ENCODE results near the gene C1orf210. TPM values are rescaled to one million over a fixed set of nuclear protein-coding genes. Genes with fewer than 3 reads are reported as not detected.
A peak's percentile ranks its signal among the peaks of the same experiment; 100 is the strongest.

C1orf210 gene
- total and polyA plus RNA-seq, 2 of the 13 experiments (the other 11 are each of a cell fraction or from before 2014, with no cell fraction given): 0.49 to 5.1 TPM

- TF ChIP-seq MNT (IDR thresholded peaks at IDR 0.05) (no peak), ZFX (CRISPR knock-in tag; IDR thresholded peaks at IDR 0.05; ENCODE audit: low read depth) (peak; percentile 34; the same call in 1 of the 2 replicates), NFYC (CRISPR knock-in tag; IDR thresholded peaks at IDR 0.05) (peak; percentile 19; the same call in 1 of the 2 replicates), ELF3 (CRISPR knock-in tag; IDR thresholded peaks at IDR 0.05) (peak; percentile 44; the same call in 1 of the 2 replicates), CBFB (CRISPR knock-in tag; IDR thresholded peaks at IDR 0.05) (0 out of 2 replicates have a peak, but pooled peaks have one; percentile 58), ZNF232 (CRISPR knock-in tag; IDR thresholded peaks at IDR 0.05; ENCODE audit: borderline replicate concordance) (no peak), KLF16 (CRISPR knock-in tag; IDR thresholded peaks at IDR 0.05) (peak in 1 of 2 experiments; percentile 79; a peak in 1 of 4 replicates), TAF15 (IDR thresholded peaks at IDR 0.05; ENCODE audit: low read depth, low read length, poor library complexity, severe bottlenecking) (no peak), PAXIP1 (CRISPR knock-in tag; conservative IDR thresholded peaks at IDR 0.05) (peak; percentile 32; the same call in 1 of the 2 replicates), ZNF205 (CRISPR knock-in tag; IDR thresholded peaks at IDR 0.05) (0 out of 2 replicates have a peak, but pooled peaks have one; percentile 30), CTCF (CRISPR knock-in tag; IDR thresholded peaks at IDR 0.05) (peak; percentile 97), THRA (CRISPR knock-in tag; IDR thresholded peaks at IDR 0.05; ENCODE audit: borderline replicate concordance) (0 out of 2 replicates have a peak, but pooled peaks have one; percentile 51), ZNF580 (CRISPR knock-in tag; IDR thresholded peaks at IDR 0.05; ENCODE audit: borderline replicate concordance, low read depth) (peak; percentile 73; the same call in 1 of the 2 replicates), SOX13 (IDR thresholded peaks at IDR 0.05) (no peak), SOX13 (CRISPR knock-in tag; conservative IDR thresholded peaks at IDR 0.05 in 1 of 2, IDR thresholded peaks at IDR 0.05 in 1 of 2) (peak in 1 of 2 experiments; percentile 9; a peak in 1 of 4 replicates), NFKBIZ (CRISPR knock-in tag; IDR thresholded peaks at IDR 0.05) (no peak), CEBPG (CRISPR knock-in tag; IDR thresholded peaks at IDR 0.05) (peak; percentile 16; the same call in 1 of the 2 replicates), SALL1 (CRISPR knock-in tag; IDR thresholded peaks at IDR 0.05) (peak; percentile 64), PPARG (CRISPR knock-in tag; conservative IDR thresholded peaks at IDR 0.05) (peak; percentile 44; the same call in 1 of the 2 replicates), KDM2A (CRISPR knock-in tag; IDR thresholded peaks at IDR 0.05; ENCODE audit: borderline replicate concordance, low read depth) (peak; percentile 73), KAT8 (CRISPR knock-in tag; IDR thresholded peaks at IDR 0.05) (peak; percentile 71), HNF4A (CRISPR knock-in tag; IDR thresholded peaks at IDR 0.05) (peak; percentile 89), FLYWCH1 (CRISPR knock-in tag; IDR thresholded peaks at IDR 0.05) (no peak)
Measured at GRCh38 chr1:43238085-43238484, 47.3 kb downstream of the C1orf210 start (continued).
